Ramos (cell line): ENCODE measurements around the gene NAA40.

ENCODE experiments used
- in situ Hi-C: fragments of 300-500 bp; cut with MboI; formaldehyde crosslinking; loops from one replicate; pipeline ENCODE4 v1.14.3; 2022; ENCODE audit warnings: low sequenced_read_pairs; ENCODE audit not compliant: unreplicated experiment

NAA40 gene

GRCh38 chr11:63911876-63912275 lies 26.9 kb upstream of the NAA40 start:
- in situ Hi-C loops = no loop called here

- in situ Hi-C loops = no loop called here
Measured at GRCh38 chr11:63912678-63913077, 26.1 kb upstream of the NAA40 start.

GRCh38 chr11:63913866-63914830 lies 24.7 kb upstream of the NAA40 start:
- in situ Hi-C loops = no loop called here

- in situ Hi-C loops = loop anchor here (5.0 kb wide), 1 partner anchor 83 kb away; no protein-coding TSS in a partner anchor
Measured at GRCh38 chr11:63914896-63915691, 23.7 kb upstream of the NAA40 start.

GRCh38 chr11:63915961-63916836 lies 22.6 kb upstream of the NAA40 start:
- in situ Hi-C loops = loop anchor here (5.0 kb wide), 1 partner anchor 84 kb away; no protein-coding TSS in a partner anchor

GRCh38 chr11:63916837-63917691 lies 21.7 kb upstream of the NAA40 start, which contains the start of gene RCOR2:
Gene RCOR2, minus strand, starts transcription at chr11:63917164. Its CDS starts 708 bp downstream, at chr11:63916456.
- in situ Hi-C loops = loop anchor here (5.0 kb wide), 1 partner anchor 85 kb away; no protein-coding TSS in a partner anchor

- in situ Hi-C loops = loop anchor here (5.0 kb wide), 1 partner anchor 86 kb away; no protein-coding TSS in a partner anchor
Measured at GRCh38 chr11:63917692-63918506, 20.9 kb upstream of the NAA40 start.

- in situ Hi-C loops = loop anchor here (5.0 kb wide), 1 partner anchor 86 kb away; no protein-coding TSS in a partner anchor
Measured at GRCh38 chr11:63918507-63919191, 20.2 kb upstream of the NAA40 start.

- in situ Hi-C loops = loop anchor here (5.0 kb wide), 1 partner anchor 87 kb away; no protein-coding TSS in a partner anchor
Measured at GRCh38 chr11:63919267-63920125, 19.3 kb upstream of the NAA40 start.

- in situ Hi-C loops = no loop called here
Measured at GRCh38 chr11:63920126-63920938, 18.5 kb upstream of the NAA40 start.

- in situ Hi-C loops = no loop called here
Measured at GRCh38 chr11:63920939-63921417, 17.8 kb upstream of the NAA40 start.

GRCh38 chr11:63922673-63923192 lies 16.1 kb upstream of the NAA40 start:
- in situ Hi-C loops = no loop called here

- in situ Hi-C loops = no loop called here
Measured at GRCh38 chr11:63923319-63923718, 15.5 kb upstream of the NAA40 start.

GRCh38 chr11:63929616-63930015 lies 9.2 kb upstream of the NAA40 start:
- in situ Hi-C loops = no loop called here

GRCh38 chr11:63931045-63931444 lies 7.8 kb upstream of the NAA40 start:
- in situ Hi-C loops = no loop called here
